Ascending aorta (tissue), 2 donors: ENCODE measurements around the gene ITPRIPL2. TPM values are rescaled to one million over a fixed set of nuclear protein-coding genes. Genes with fewer than 3 reads are reported as not detected.

Experiments
- DNase-seq, 2 donors: peaks; one replicate each; pipeline ENCODE4 v3.0.0-alpha.2; 2019; ENCODE audit warnings: low spot score in 2 of 2
- H3K27ac ChIP-seq, 2 donors: fragments of 200-600 bp; sonication (generic); one replicate each; pipeline ENCODE4 v1.5.1; 2016 to 2017; ENCODE audit warnings: mild to moderate bottlenecking in 1 of 2
- H3K27me3 ChIP-seq: fragments of 200-600 bp; sonication (generic); one replicate; pipeline ENCODE4 v1.5.1; 2017
- H3K36me3 ChIP-seq, 2 donors: fragments of 200-600 bp; sonication (generic); one replicate each; pipeline ENCODE4 v1.5.1; 2016
- H3K4me1 ChIP-seq, 2 donors: fragments of 200-600 bp; sonication (generic); one replicate each; pipeline ENCODE4 v1.5.1; 2016 to 2017; ENCODE audit warnings: mild to moderate bottlenecking in 1 of 2
- H3K4me3 ChIP-seq, 2 donors: fragments of 200-600 bp; sonication (generic); one replicate each; pipeline ENCODE4 v1.5.1; 2016 to 2017; ENCODE audit warnings: mild to moderate bottlenecking in 1 of 2
- H3K9me3 ChIP-seq, 2 donors: fragments of 200-600 bp; sonication (generic); one replicate each; pipeline ENCODE4 v1.5.1; 2016
- intact Hi-C: fragments of 100-400 bp; cut with DNase I; formaldehyde crosslinking; loops from one replicate; pipeline ENCODE4 v1.15.1; 2023
- total RNA-seq: library from RNA; depleted of rRNA; stranded (reverse); fragments of >200 nt; gene quantifications from one replicate; pipeline ENCODE4 v1.1.0, GENCODE V29; 2016
- TF ChIP-seq, protein P1 (sequence below), 3 experiments: fragments of 200-600 bp in 2 of 3; fragments of 450-650 bp in 1 of 3; sonication (generic) in 2 of 3; IDR thresholded peaks; one replicate each; pipeline ENCODE4 v1.5.1; 2016 to 2019; ENCODE audit warnings: antibody characterized with exemption in 3 of 3, mild to moderate bottlenecking in 1 of 3, moderate library complexity in 1 of 3

The ITPRIPL2 gene
- 94.5 TPM for total RNA-seq

DNA sequence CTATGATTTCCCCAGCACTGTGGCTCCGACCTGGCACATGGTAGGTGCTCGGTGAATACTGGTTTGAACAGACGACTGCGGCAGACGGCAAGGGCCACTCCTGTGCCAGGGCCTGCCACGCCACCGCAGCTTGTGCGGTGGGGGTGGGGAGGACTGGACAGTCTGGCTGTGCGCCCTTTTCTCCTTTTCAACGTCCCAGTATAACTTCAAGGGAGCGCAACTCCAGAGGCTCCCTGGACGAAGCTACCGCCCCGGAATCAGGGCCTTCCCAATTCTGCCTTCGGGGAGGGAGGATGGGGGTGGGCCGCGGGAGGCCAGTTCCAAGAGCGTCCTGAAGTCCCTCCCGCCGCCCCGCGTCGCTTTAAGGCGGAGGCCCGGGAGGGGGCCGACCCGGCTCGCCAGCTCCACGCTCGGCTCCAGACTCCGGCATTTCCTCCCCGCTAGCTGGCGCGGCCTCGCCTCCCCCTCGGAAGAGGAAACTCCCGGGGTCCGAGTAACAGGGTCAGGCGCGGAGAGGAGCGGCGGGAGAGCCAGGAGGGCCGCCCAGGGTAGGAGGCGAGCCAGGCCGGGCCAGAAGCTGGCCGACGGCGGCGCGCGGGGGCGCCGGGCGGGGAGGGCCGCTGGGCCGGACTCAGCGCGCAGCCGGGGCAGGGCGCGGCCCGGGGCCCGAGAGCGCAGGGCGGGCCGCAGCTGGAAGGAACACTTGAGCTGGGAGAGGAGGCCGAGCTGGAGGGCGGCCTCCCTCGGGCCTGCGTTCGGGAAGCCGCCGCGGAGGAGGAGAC, at the start of gene ITPRIPL2:
TSS of gene ITPRIPL2 (plus strand) at position 388 of the 782 bp plus-strand sequence. CDS start 498 bp downstream, outside the sequence.
- peaks cover 12 to 38% of the 10 kb centered on the region in 2 donors for H3K4me1 ChIP-seq
- intact Hi-C loops = loop anchor here (1.0 kb wide), 2 partner anchors 27 to 46 kb away; partner anchors contain the start of gene COQ7
- no peaks in the 10 kb centered on the region for H3K27me3 ChIP-seq

GRCh38 chr16:19066988-19067348, 46.8 kb upstream of the ITPRIPL2 start:
- no peaks in the 10 kb centered on the region for H3K27me3 ChIP-seq
- DNase-seq = no peak
- H3K4me3 ChIP-seq = peak overlapping the region in 1 of 2 donors; percentile 30
- H3K36me3 ChIP-seq = peaks cover 0 to 1% of the 10 kb centered on the region in 2 donors
- peaks cover 0 to 14% of the 10 kb centered on the region in 2 donors for H3K4me1 ChIP-seq
- H3K27ac ChIP-seq = peak overlapping the region; percentile 96 to 99
- intact Hi-C loops = loop anchor here (1.0 to 5.0 kb wide), 5 partner anchors 46 to 650 kb away; partner anchors contain the start of genes ARL6IP1, CCP110, GDE1 and IQCK
- no peaks in the 10 kb centered on the region for H3K9me3 ChIP-seq
- TF ChIP-seq, protein P1, sequence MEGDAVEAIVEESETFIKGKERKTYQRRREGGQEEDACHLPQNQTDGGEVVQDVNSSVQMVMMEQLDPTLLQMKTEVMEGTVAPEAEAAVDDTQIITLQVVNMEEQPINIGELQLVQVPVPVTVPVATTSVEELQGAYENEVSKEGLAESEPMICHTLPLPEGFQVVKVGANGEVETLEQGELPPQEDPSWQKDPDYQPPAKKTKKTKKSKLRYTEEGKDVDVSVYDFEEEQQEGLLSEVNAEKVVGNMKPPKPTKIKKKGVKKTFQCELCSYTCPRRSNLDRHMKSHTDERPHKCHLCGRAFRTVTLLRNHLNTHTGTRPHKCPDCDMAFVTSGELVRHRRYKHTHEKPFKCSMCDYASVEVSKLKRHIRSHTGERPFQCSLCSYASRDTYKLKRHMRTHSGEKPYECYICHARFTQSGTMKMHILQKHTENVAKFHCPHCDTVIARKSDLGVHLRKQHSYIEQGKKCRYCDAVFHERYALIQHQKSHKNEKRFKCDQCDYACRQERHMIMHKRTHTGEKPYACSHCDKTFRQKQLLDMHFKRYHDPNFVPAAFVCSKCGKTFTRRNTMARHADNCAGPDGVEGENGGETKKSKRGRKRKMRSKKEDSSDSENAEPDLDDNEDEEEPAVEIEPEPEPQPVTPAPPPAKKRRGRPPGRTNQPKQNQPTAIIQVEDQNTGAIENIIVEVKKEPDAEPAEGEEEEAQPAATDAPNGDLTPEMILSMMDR (IDR thresholded peaks at IDR 0.05) = no peak

More for the DNA sequence above, at the start of gene ITPRIPL2:
- DNase-seq = peak; percentile 54 to 94
- TF ChIP-seq, protein P1 (IDR thresholded peaks at IDR 0.05) = peak in 1 of 3 experiments; percentile 16
- H3K9me3 ChIP-seq = no peaks in the 10 kb centered on the region
- H3K4me3 ChIP-seq = peak within 1 kb of the TSS; percentile 75 to 92
- H3K36me3 ChIP-seq = peaks cover 9 to 22% of the 10 kb centered on the region in 2 donors
- peak within 1 kb of the TSS; percentile 98 to 99 for H3K27ac ChIP-seq

DNA sequence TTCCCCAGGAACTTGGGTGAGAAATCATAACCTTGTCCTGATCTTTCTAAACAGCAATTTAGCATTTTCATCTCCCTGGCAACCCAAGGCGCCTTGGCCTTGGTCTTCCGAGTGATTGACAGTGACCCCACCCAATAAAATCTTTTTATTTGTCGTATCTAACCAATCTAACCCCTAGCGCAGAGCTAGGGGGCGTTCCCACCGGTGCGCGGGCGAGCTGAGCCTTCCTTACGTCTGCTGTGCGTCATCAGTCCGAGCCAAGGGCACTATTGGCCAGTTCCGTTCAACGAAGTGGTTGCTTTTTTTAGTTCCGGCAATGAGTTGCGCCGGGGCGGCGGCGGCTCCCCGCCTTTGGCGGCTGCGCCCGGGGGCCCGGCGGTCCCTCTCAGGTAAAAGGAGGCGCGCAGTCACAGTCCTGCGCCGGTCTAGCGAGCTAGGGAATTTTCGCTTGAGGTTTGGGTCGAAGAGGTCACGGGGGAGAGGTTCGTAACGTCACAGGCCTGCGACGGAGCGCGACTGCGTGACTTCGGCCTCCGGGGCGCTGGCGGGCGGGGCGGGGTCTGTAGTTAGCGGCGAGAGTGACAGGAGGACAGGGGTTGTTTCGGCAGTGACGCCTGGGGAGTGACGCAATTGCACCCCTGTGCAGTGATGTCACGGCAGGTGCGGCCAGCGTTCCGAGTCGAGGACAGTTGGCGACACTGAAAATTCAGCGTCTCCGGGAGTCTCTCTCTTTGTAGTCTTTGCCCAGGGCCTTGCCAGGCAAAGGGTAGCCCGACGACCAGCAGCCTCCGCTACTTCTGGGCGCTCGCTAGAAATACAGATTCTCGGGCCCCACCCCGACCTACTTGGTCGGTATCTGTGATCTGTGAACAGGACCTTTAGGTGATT, 46.2 kb upstream of the ITPRIPL2 start, which contains the start of gene COQ7:
TSS of gene COQ7 (plus strand) at position 266 of the 888 bp plus-strand sequence. CDS start at position 317, 51 bp downstream.
- intact Hi-C loops = loop anchor here (1.0 to 5.0 kb wide), 5 partner anchors 46 to 650 kb away; partner anchors contain the start of genes ARL6IP1, CCP110, GDE1 and IQCK
- DNase-seq = peak; percentile 97 to 99
- Histone ChIP-seq H3K36me3 (peaks cover 2 to 7% of the 10 kb centered on the region in 2 donors), H3K9me3 (no peaks in the 10 kb centered on the region), H3K4me3 (peak within 1 kb of the TSS; percentile 71 to 85), H3K27ac (peak within 1 kb of the TSS; percentile 96 to 99), H3K4me1 (peaks cover 0 to 14% of the 10 kb centered on the region in 2 donors), H3K27me3 (no peaks in the 10 kb centered on the region)
- TF ChIP-seq, protein P1 (IDR thresholded peaks at IDR 0.05) = no peak

GRCh38 chr16:19068237-19068815, 45.4 kb upstream of the ITPRIPL2 start:
- Histone ChIP-seq H3K4me3 (peak overlapping the region; percentile 71 to 85), H3K27ac (peak overlapping the region; percentile 96 to 99), H3K4me1 (peaks cover 0 to 14% of the 10 kb centered on the region in 2 donors), H3K36me3 (peaks cover 5 to 10% of the 10 kb centered on the region in 2 donors), H3K9me3 (no peaks in the 10 kb centered on the region), H3K27me3 (no peaks in the 10 kb centered on the region)
- intact Hi-C loops = loop anchor here (5.0 kb wide), 2 partner anchors 136 to 649 kb away; partner anchors contain the start of genes IQCK and KNOP1
- TF ChIP-seq, protein P1 (IDR thresholded peaks at IDR 0.05) = no peak
- peak in 1 of 2 donors; percentile 64 for DNase-seq
